HG03045 (cell line): ENCODE results near the gene PAGE2B.
"Not testable (repeated sequence)": the region's sequence is repeated elsewhere in the genome, so short reads cannot be mapped to it uniquely, and the experiment has no call there.

Experiments
- ATAC-seq: cut with Tn5 transposase; IDR thresholded peaks from one replicate; pipeline ENCODE4 v1.9.1; 2021; ENCODE audit warnings: mild to moderate bottlenecking, moderate library complexity; ENCODE audit not compliant: unreplicated experiment

PAGE2B gene

GRCh38 chrX:55074851-55075467 lies at the start of gene PAGE2B:
TSS of gene PAGE2B (plus strand) at chrX:55075030. CDS start at chrX:55076042, 1,012 bp downstream.
- ATAC-seq, result no peak

- ATAC-seq, result no peak
Observed at GRCh38 chrX:55026143-55026542, 48.7 kb upstream of the PAGE2B start.

GRCh38 chrX:55026840-55027239 lies 48.0 kb upstream of the PAGE2B start:
- ATAC-seq, result no peak

- no peak for ATAC-seq
Observed at GRCh38 chrX:55028040-55028439, 46.8 kb upstream of the PAGE2B start.

- ATAC-seq, result no peak
Observed at GRCh38 chrX:55028611-55029010, 46.2 kb upstream of the PAGE2B start.

GRCh38 chrX:55029291-55029690 lies 45.5 kb upstream of the PAGE2B start:
- no peak for ATAC-seq

GRCh38 chrX:55030271-55031205 lies 44.3 kb upstream of the PAGE2B start, which contains the start of gene ALAS2:
TSS of gene ALAS2 (minus strand) at chrX:55030977. CDS start at chrX:55026000, 4,977 bp downstream.
- ATAC-seq, result no peak

- ATAC-seq, result no peak
Observed at GRCh38 chrX:55033429-55033828, 41.4 kb upstream of the PAGE2B start.

- no peak for ATAC-seq
Observed at GRCh38 chrX:55039471-55039870, 35.4 kb upstream of the PAGE2B start.

- ATAC-seq, result no peak
Observed at GRCh38 chrX:55041514-55041913, 33.3 kb upstream of the PAGE2B start.

GRCh38 chrX:55050599-55050998 lies 24.2 kb upstream of the PAGE2B start:
- not testable (repeated sequence) for ATAC-seq

GRCh38 chrX:55056820-55057674 lies 17.8 kb upstream of the PAGE2B start:
- no peak for ATAC-seq

- ATAC-seq, result no peak
Observed at GRCh38 chrX:55057675-55058249, 17.1 kb upstream of the PAGE2B start.

GRCh38 chrX:55067180-55067579 lies 7.7 kb upstream of the PAGE2B start:
- ATAC-seq, result not testable (repeated sequence)

GRCh38 chrX:55072286-55072685 lies 2.5 kb upstream of the PAGE2B start:
- no peak for ATAC-seq

GRCh38 chrX:55088795-55089489 lies 14.1 kb downstream of the PAGE2B start, which contains the start of gene PAGE2:
TSS of gene PAGE2 (plus strand) at chrX:55089018. CDS start at chrX:55090021, 1,003 bp downstream.
- ATAC-seq, result no peak

GRCh38 chrX:55098691-55099090 lies 23.9 kb downstream of the PAGE2B start:
- no peak for ATAC-seq

- no peak for ATAC-seq
Observed at GRCh38 chrX:55099162-55099561, 24.3 kb downstream of the PAGE2B start.

GRCh38 chrX:55102754-55103153 lies 27.9 kb downstream of the PAGE2B start:
- ATAC-seq, result no peak

- no peak for ATAC-seq
Observed at GRCh38 chrX:55107262-55107661, 32.4 kb downstream of the PAGE2B start.
